GM18909 (cell line): Measurements from ENCODE around the gene ZNF865.

Experiments
- ATAC-seq: cut with Tn5 transposase; IDR thresholded peaks from one replicate; pipeline ENCODE4 v1.9.1; 2021; ENCODE audit warnings: mild to moderate bottlenecking; ENCODE audit not compliant: unreplicated experiment, poor library complexity

The ZNF865 gene

GRCh38 chr19:55585658-55586339 is 19.6 kb upstream of the ZNF865 start:
- no peak for ATAC-seq

DNA sequence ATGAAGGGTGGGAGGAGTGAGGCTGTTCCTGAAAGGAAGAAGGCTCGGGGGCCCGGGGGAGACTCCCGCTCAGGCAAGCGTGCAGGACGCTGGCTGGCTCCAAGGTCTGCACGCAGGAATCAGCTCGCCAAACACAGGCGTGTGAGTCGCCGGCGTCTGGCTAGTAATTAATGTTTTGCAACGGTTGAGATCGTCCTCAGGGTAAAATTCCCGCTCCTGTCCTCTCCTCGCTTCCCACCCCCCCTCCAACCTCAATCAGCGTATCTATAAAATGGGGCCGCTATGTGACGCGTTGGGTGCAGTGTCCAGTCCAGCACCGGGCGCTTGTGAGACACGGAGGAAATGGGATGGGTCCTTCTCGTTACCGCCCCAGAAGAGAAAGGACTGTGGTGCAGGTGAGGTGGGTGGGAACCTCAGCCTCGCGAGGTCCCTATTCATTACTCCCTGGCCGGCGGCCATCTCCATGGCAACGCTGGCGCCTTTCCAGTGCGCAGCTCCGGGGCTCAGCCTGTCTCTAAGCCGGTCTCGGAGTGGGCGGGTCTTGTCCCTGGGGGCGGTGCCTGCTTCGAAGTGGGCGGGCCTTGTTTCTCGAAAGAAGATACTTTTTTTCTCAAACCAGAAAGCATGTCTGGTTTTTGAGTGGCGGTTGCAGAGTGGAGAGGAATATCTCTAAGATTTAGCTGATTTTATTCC is 18.3 kb upstream of the ZNF865 start:
- peak; percentile 93 for ATAC-seq

- ATAC-seq: no peak
Observed at GRCh38 chr19:55588738-55589137, 16.7 kb upstream of the ZNF865 start.

GRCh38 chr19:55590109-55590508 is 15.3 kb upstream of the ZNF865 start:
- ATAC-seq: no peak

DNA sequence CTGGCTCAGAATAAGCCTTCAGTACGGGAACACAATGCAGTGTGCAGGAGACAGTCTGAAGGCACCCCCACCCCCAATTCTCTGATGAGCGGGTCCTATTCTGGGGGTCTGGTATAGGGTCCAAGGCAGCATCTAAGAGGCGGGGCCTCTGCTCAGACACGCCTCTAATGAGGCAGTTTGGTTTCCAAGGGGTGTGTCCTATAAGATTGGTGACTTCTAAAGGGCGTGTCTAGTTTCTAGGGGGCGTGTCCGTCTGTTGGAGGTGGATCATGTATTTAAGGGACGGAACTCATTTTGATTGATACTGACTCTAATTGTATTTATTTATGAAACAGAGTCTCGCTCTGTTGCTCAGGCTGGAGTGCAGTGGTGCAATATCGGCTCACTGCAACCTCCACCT is 14.8 kb upstream of the ZNF865 start:
- no peak for ATAC-seq

- ATAC-seq: no peak
Observed at GRCh38 chr19:55591555-55591954, 13.9 kb upstream of the ZNF865 start.

DNA sequence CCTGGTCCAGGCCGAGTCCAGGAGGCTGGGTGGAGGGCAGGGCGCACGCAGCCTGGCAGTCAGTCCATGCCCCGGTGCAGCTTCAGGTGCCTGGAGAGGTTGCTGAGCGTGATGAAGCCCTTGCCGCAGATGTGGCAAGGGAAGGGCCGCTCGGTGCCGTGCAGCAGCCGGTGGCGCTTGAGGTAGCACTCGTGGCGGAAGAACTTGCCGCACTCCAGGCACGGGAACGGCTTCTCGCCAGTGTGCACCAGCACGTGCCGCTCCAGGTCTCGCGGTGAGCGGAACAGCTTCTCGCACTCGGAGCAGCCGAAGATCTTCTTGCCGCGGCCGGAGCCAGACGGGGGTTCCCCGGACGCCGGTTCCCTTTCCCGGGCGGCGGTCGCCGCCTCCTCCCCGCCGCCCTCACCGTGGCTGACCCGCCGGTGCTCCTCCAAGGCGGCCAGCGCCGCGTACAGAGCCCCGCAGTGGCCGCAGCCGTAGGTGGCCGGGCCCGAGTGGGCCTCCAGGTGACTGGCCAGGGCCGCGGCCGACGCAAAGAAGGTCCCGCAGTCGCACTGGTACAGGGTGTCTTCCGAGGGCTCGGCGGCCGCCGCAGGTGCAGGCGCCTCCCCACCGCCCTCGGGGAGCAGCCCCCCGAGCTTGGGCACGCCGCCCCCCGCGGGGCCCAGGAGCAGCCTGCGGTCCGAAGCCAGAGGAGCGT is 12.9 kb upstream of the ZNF865 start:
- ATAC-seq: no peak

- no peak for ATAC-seq
Observed at GRCh38 chr19:55593096-55593772, 12.2 kb upstream of the ZNF865 start.

DNA sequence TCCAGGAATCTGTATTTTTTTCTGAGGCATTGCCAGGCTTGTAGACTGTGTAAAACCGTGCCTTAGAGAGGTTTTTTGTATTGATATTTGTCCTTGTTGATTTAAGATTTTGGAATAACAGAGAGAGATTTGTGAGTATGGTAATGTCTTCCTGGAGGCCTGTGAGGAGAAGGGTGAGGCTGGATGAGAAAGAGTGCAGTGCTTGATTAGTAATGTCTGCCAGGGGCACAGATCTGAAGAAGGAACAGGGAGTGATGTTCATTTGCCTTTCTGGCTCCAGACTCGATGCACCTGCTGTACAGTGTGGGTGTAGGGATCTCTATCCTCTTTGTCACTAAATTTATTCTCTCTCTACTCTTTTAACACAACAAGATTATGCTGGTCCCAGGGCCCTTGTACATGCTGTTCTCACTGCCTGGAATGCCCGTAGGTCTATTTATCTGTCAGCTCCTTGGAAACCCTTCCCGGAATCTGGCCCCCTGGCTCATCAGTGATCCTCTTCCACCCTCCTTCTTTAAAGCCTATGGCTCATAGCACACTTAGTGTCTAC is 10.4 kb upstream of the ZNF865 start:
- no peak for ATAC-seq

- no peak for ATAC-seq
Observed at GRCh38 chr19:55596304-55596703, 9.1 kb upstream of the ZNF865 start.

DNA sequence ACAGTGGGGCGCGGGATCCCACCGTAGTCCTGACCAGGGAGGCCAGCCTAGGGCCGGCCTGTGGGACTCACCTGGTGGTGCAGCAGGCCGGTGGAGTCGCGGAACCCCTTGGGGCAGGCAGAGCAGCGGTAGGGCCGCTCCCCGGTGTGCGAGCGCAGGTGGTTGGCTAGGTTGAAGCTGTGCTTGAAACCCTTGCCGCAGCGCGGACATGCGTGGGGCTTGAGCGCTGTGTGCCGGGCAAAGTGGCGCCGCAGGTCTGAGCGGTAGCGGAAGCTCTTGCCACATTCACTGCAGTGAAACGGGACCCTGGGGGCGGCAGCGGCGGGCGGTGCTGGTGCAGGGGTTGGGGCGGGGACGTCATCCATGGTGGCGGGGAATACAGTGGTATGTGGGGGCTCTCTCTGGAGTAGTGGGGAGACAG is 7.9 kb upstream of the ZNF865 start:
- ATAC-seq: no peak

DNA sequence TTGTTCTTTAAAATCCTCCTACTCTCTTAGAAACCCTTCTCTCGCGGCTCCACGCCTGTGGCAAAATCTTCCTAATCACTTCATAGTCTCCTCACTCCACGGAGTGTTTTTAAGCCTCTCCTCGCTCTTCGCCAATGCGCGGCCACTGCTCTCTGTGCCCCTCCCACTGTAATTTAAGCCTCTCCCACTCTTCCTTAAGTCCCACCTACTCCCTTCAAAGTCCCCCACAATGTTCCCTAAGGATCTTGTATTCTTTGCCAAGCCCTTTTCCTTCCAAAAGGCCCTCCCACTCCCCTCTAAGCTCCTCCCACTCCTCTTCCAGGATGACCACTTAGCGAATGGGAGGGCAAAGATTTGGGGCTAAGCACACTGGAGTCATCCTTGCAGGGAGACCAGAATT is 7.4 kb upstream of the ZNF865 start:
- no peak for ATAC-seq

GRCh38 chr19:55598719-55599467 is 6.6 kb upstream of the ZNF865 start:
- ATAC-seq: peak; percentile 56

DNA sequence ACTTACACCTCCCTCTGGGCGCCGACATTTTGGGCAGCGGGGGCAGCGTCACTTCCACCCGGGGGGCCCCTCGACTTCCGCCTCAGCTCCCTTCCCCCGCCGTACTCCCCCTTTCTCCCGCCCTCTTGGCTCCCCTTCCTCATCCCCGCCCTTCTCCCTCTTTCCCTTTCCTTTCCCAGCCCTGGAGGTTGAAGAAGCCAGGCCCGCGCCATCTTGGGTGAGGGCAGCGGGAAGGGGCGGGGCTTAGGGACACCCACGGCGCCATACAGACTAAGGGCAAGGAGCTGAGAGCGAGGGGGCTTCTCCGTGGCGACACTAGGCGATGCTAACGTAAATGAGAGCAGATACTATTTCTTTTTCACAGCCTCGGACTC is 6.0 kb upstream of the ZNF865 start, which contains the start of gene FIZ1:
Gene FIZ1 (minus strand): TSS at position 50 of the 374 bp plus-strand sequence. CDS start 1,652 bp downstream, outside the sequence.
- ATAC-seq: peak; percentile 59

DNA sequence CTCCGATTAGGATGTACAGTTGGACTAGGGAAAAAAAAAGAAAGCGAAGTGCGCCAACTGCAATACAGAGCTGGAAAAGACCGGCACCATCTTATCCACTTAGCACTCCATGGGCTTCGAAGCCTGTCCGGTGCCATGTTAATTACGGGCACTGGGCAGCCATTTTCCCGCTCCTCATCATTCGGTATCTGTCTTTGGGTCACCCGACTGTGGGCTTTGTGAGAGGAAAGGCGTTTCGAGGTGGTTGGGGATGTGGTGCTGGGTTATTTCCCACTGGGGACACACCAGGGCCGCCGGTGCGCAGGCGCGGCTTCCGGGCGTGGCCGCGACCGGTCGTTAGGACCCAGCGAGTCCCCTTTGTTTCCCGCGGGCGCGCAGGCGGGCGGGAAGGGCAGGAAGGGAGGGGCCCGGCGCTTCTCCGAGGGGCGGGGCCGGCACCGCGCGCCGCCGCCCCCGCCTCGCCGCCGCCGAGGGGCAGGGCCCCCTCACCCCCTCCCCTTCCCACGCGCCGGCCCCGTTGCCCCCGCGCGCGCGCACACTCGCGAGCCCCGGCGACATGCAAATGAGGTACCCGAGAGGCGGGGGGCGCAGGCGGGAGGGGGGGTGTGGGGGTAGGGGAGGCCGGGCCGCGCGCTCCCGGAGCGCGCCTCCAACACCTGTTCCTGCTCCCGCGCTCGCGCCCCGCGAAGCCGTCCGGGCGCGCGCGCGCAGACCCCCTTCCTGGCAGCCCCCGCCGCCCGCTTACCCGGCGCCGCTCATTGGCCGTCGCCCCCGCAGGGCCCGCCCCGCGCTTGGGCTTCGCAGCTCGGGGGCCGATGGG is 5.4 kb upstream of the ZNF865 start, which contains the start of gene ZNF524:
Gene ZNF524 (plus strand): TSS at position 447 of the 820 bp plus-strand sequence. CDS start 1,825 bp downstream, outside the sequence.
- peak; percentile 44 for ATAC-seq

DNA sequence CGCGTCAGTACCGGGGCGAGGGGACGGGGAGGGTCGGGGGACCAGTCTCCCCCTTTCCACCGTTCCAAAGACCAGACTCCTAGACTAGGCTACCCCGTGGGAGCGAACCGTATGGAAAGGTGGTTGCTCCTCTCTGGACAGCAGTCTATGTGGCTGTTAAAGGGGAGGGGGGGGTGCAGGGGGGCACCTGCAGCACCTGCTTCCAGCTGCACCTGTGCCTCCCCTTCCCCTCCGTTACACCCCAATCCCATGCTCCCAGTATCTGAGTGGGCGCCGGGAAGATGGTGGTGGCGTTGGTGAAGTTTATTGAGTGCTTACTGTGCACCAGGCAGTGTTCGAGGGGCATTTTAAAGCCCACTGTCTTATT is 4.8 kb upstream of the ZNF865 start:
- ATAC-seq: no peak

GRCh38 chr19:55601084-55601483 is 4.4 kb upstream of the ZNF865 start:
- ATAC-seq: no peak

DNA sequence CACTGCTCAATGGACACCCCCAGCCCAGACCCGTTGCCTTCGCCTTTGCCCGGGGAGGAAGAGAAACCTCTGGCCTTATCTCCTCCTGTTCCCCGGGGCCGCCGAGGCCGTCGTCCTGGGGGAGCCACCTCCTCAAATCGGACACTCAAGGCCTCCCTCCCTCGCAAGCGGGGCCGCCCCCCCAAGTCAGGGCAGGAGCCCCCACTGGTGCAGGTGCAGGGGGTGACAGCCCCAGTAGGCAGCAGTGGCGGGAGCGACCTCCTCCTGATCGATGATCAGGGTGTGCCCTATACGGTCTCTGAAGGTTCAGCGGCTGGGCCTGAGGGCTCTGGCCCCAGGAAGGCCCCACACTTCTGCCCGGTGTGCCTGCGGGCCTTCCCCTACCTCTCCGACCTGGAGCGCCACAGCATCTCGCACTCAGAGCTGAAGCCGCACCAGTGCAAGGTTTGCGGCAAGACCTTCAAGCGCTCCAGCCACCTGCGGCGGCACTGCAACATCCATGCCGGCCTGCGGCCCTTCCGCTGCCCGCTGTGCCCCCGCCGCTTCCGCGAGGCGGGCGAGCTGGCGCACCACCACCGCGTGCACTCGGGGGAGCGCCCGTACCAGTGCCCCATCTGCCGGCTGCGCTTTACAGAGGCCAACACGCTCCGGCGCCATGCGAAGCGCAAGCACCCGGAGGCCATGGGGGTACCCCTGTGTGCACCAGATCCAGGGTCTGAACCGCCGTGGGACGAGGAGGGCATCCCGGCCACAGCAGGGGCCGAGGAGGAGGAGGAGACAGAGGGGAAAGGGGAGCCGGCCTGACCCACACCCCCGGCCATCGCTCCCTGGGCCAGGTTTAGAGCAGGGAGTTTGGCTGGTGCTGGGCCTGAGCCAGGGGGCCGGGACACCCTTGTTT is 3.1 kb upstream of the ZNF865 start:
- ATAC-seq: no peak
